ENCODE results near the gene SPNS2.

The SPNS2 gene

DNA sequence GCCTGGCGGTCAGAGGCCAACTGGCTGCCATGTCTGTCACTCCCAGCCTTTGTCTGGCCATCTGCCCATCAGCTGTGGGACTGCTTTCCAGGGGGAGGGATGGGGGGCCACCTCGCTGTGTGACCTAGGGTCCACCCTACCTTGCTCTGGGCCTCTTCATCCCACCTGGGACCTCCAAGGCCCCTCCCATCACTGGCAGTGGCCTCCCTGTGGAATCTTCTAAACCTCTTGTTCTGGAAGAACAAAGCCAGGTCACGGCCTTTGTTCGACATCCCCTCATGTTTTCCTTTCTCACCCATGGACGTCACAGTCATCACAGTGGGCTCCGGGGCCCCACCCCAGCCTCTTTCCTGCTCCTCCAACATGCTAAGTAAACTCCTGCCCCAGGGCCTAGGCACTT, 24.0 kb downstream of the SPNS2 start:
- no peak for DNase-seq

DNA sequence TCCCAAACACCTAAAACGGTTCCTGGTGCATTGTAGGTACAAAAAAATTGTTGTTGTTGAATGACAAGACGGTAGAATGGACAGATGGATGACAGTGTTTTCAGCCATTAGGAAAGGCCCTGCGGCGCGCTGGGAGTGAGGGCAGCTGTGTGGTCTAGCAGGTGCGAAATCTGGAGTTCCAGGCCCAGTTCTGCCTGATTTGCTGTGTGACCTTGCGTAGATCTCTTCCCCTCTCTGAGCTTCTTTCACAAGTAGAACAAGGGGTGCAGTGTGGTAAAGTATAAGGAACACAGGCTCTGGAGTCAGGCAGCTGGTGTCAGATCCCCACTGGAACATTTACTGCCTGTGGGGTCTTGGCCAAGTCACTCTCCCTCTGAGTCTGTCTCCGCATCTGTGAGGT, 25.3 kb downstream of the SPNS2 start:
- no peak for DNase-seq

DNA sequence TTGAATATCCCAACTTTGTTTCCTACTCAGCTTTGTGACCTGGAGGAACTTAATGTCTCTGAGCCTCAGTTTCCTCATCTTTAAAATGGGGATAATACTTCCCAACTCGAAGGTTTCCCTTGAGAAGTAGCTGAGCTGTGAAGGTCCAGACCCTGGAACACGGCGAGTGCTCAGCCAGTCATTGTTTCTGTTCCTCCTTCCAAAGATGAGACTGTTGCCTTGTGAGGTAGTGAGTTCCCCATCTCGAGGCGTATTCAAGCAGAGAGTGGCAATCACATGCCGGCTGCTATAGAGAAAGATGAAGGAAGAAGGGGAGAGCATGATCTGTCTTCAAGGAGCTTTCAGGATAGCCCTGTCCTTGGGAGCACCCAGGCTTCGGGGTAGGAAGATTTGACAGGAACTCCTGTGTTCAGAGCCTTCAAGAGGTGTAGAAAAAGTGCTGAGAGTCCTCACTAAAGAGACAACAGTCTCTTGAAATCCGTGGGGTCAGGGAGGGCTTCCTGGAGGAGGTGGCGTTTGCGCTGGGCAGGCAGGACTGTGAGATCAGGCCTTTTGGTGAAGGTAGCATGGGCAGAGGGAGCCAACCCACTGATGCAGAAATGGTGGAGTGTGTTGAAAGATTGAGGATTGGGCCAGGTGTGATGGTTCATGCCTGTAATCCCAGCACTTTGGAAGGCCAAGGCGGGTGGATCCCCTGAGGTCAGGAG, 27.2 kb downstream of the SPNS2 start:
- no peak for DNase-seq

DNA sequence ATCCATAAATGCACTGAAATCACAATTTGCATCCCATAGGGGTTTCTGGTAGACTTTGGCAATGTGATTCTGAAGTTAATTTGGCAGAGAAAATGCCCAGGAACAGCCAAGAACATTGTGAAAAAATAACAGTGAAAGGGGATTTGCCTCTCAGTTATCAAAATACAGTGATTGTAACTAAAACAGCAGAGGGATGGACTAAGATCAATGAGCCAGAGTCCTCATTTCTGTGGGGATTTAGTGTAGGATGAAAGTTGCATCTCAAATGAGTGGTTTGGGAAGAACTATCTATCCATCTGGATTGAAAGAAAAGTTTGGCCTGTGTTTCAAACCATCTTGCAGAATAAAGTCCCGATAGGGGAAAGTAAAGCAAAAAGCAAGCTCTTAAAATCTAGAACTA, 28.5 kb downstream of the SPNS2 start:
- DNase-seq, result no peak

DNA sequence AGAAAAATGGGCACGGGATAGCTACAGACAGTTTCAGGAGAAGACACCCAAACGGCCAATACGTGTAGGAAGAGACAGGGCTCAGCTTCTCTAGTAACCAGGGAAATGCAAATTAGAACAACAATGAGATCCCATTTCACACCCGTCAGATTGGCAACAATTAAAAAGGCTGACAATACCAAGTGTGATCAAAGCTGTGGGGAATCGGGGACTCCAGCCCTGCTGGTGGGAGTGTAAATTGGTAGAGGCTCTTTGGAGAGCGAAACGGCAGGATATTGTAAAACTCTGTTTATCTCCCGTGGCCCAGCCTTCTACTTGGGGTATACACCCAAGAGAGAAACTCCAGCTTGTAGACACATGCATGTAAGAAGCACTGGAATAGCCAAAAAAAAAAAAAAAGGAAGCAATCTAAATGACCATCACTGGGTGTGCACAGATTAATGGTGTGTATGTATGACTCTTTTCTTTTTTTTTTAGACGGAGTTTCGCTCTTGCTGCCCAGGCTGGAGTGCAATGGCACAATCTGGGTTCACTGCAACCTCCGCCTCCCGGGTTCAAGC, 29.0 kb downstream of the SPNS2 start:
- DNase-seq, result no peak

DNA sequence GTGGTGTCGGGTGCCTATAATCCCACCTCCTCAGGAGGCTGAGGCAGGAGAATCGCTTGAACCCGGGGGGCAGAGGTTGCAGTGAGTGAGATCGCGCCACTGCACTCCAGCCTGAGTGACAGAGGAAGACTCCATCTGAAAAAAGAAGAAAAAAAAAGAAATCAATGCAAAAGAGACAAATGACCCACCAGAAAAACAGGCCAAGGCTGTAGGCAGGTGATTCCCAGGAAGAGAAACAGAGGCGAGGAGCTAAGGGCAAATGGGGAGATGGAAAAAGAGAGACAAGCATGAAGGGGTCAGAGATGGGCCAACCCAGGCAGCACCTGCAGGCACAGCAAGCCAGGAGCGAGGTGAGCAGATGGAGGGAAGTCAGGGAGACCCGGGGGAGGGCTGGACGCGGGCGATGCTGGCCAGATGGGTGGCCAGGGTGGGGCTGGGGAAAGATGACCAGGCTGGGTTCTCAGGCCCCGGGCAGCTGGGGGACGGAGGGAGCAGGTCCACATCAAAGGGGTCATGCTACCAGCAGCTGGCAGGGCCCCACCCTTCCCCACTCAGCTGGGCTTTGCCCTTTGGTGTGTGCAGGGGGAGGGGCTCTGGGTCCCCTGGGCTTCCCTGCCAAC, 31.0 kb downstream of the SPNS2 start:
- no peak for DNase-seq

DNA sequence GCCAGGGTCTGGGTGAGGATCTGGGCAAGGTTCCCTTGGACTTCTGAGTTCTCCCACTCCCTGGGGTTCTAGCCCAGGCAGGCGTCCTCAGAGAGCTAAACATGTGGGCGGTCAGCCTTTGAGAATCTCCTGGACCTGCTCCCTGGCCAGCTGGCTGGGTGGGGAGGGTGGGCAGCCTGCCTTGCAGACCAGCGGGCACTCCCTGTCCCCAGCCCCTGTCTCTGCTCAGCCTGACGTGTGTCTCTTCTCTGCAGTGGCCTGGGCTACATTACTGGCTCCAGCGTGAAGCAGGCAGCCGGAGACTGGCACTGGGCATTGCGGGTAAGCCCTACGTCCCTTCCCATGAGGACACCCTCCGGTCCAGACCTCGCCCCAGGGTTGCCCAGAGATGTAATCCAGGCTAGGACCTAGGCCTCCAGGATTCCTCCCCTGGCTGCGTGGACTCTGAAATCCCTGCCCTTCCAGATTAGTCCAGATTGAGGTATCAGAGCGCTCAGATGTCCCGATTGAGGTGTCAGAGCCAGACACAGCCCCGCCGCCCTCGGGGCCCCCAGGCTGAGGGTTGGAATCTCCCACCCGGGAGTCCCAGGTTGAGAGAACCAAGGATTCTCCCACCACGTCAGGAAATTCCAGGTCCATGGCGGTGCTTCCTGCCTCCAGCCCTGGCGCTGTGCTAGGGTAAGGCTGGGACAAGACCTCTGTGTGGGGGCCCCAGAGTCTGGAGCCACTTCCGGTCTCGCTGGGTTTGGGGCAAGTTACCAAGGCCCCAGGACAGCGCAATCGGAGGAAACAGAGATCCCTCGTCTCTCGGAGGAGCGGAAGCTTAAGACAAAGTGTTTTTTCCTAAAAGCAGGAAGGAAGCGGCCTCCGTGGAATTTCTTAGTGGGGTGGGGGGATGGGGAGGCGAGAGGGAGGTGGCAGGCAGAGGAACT, 32.4 kb downstream of the SPNS2 start:
- no peak for DNase-seq

DNA sequence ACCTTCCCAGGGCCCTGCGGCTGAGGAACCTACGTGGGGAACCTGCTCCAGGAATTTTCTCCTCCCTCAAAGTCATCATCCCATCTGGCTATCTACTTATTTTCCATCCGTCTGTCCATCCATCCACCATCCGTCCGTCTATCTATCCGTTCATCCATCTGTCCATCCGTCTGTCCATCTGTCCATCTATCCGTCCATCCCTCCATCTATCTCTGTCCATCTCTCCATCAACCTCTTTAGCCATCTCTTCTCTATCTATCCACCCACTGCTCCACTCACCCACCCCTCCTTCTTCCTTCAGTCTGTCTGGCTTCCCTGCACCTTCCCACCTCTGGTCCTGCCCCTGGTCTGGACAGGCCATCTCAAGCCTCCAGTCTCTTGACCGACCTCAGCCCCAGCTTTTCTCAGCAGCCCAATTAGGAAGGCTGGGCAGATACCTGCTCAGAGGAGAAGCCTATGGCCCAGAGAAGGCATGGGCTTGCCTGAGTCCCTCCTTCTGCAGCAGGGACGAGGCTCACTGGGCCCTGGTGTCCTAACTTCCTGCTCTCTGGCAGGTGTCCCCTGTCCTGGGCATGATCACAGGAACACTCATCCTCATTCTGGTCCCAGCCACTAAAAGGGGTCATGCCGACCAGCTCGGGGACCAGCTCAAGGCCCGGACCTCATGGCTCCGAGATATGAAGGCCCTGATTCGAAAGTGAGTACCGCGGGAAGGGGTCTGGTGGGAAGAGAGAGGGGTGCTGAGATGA, 33.5 kb downstream of the SPNS2 start:
- no peak for DNase-seq

DNA sequence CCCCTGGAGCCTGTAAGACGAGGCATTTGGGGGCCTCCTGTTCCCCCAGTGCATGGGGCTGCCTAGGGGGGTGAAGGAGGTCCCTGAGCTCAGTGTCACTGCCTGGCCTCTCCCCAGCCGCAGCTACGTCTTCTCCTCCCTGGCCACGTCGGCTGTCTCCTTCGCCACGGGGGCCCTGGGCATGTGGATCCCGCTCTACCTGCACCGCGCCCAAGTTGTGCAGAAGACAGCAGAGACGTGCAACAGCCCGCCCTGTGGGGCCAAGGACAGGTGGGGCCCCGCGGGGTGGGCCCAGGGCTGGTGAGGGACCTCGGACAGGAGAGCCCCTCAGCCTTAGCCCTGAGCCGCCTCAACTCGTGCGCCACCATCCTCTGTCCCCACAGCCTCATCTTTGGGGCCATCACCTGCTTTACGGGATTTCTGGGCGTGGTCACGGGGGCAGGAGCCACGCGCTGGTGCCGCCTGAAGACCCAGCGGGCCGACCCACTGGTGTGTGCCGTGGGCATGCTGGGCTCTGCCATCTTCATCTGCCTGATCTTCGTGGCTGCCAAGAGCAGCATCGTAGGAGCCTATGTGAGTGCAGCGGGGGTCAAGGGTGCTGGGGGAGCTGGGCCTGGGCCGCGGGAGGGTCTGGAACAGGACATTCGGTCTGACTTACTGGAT, 34.3 kb downstream of the SPNS2 start:
- DNase-seq, result no peak

DNA sequence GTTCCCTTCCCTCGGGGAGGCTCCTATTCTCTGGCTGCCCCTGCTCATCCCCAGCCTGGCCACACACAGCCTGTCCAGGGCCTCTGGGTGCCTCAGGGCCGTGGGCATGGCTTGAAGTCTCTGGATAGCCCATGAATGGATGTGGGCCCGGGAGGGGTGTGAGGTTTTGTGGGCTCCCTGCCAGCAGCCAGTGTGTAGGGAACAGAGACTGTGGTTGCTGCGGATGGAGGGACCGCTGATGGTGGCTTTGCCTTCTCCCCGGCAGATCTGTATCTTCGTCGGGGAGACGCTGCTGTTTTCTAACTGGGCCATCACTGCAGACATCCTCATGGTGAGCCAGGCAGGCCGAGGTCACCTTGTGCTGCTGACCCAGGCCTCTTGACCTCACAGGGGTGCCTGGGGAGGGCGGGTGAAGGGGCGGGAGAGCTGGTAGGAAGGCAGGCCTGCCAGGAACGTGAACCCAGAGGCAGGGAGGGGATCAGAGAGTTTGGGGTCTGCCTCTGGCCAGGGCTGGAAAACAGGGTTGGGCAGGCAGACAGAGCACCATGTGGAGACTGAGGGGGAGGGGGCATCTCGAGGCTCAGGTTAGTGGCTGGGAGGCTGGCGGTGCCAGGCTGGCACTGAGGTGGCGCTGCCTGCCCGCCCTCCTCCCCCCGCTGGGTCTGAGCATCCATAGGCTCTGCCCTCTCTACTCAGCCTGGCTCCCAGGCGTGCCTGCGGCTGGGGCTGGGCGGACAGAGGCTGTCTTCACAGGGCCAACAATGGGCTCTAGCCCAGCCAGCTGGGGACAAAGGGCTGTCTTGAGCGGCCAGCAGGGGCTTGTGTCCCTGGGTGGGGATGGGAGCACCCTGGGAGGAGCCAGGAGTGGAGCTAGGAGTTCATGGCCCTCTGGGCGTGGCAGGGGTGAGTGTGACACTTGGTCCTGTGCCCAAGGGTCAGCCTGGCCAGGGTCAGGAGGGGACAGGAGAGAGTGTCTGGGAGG, 35.1 kb downstream of the SPNS2 start:
- DNase-seq, result no peak

DNA sequence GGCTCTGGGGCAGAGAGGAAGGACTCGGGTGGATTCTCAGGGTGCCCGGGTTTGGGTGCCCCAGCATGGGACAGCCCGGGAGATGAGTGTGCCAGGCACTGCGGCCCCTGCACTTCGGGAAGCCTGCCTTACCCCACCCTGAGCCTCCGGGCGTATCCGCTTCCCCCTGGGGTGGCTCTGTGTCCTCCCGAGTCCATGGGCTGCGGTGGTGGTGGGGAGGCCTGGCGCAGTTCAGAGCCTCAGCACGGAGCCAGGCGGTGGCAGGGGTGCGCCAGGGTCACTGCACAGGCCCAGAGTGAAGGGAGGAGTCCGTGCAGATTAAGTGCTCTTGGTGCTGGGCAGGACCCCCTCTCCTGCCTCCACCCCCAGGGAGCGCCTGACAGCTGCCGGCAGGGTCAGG, 35.8 kb downstream of the SPNS2 start:
- DNase-seq, result no peak

DNA sequence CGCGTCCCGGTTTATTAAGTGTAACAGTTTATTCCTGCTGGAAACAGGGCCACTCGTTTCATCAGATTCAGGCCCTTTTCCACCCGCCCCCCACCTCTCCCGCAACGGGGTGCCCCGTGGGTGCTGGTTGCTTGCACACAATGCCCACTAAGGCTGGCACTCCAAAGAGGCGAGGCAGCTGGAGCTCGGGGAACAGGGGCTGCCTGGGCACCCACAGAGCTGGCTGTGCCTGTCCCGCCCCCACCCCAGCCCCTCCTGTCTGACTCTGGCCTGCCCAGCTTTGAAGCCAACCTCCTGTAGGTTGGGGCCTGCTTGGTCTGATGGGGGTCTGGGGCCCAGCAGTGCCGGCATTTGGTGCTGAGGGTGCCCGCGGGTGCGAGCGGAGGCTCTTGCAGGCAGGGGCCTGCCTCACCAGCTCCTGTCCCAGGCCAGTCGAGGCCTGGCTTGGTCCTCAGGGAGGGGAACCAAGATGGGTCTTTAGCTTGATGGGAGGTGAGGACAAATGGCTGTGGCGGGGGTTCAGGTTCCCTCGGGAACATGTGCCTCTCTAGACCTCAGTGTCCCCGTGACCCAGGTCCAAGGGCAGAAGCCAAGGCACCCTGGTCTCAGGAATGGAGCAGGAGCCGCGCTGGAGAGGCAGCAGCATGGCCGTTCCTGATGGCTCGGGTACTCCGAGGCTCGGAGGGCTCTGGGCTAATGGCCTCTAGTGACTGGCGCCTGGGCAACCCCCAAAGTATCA, 36.4 kb downstream of the SPNS2 start:
- no peak for DNase-seq

DNA sequence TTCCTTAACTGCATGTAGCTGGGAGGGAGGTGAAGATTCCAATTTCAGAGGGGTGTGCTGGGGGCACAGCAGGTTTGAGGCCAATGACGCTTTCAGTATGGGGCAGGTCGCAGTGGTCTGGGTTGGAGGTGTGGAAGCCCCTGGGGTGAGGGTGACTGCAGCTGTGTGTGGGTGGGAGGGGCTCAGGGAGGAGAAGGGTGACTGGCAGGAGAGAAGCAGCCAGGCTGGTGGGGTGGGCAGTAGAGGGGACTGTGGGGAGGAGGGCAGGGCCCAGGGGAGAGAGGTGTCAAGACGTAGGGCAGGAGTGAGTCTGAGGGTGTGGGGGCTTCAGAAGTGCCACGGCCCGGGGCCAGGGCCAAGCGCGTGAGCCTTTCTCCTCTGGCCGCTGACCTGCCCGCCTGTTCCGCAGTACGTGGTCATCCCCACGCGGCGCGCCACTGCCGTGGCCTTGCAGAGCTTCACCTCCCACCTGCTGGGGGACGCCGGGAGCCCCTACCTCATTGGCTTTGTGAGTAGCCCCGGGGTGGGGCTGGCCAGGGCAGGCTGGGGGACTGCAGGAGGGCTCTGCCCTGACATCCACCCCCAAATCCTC, 37.1 kb downstream of the SPNS2 start:
- DNase-seq, result no peak

DNA sequence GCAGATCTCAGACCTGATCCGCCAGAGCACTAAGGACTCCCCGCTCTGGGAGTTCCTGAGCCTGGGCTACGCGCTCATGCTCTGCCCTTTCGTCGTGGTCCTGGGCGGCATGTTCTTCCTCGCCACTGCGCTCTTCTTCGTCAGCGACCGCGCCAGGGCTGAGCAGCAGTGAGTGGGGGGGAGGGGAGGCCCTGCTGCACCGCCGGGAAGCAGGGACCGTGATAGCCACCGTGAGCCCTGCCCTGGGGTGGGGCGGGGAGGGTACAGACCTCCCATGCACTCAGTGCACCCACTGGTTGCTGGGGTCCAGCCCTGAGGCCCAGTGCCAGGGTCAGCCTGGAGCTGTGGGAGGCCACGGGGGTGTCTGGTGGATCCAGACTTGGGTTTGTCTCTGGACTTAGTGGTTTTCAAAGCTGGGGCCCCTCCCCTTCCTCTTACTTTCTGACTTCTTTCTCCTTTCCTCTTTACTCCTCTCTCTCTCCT, 37.6 kb downstream of the SPNS2 start:
- no peak for DNase-seq

DNA sequence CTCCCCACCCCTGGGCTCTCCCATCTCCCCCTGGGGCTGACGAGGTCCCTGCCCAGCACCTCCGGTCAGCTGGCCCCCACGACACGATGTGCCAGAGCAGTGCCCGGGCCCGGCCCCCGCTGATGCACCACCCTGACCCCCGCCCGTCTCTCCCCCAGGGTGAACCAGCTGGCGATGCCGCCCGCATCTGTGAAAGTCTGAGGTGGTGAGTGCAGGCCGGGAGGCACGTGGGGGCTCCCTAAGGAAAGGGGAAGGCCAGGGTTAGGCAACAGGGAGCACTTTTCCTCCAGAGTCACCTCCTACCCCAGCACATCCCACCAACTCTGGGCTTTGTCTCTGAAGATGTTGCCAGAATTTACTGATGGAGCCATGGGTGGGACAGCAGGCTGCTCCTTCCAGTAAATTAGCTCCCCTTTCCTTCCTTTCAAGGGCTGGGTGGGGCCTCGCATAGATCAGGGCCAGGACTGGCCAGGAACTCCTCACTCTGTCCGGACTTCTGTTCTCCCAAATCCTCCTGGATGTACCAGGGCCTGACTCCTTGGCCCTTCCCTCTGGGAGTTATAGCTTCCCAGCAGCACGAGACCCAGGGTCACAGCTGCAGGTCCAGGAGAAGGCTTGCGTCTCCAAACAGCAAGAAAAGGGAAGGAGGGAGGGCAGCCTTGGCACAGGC, 38.2 kb downstream of the SPNS2 start:
- DNase-seq, result no peak

DNA sequence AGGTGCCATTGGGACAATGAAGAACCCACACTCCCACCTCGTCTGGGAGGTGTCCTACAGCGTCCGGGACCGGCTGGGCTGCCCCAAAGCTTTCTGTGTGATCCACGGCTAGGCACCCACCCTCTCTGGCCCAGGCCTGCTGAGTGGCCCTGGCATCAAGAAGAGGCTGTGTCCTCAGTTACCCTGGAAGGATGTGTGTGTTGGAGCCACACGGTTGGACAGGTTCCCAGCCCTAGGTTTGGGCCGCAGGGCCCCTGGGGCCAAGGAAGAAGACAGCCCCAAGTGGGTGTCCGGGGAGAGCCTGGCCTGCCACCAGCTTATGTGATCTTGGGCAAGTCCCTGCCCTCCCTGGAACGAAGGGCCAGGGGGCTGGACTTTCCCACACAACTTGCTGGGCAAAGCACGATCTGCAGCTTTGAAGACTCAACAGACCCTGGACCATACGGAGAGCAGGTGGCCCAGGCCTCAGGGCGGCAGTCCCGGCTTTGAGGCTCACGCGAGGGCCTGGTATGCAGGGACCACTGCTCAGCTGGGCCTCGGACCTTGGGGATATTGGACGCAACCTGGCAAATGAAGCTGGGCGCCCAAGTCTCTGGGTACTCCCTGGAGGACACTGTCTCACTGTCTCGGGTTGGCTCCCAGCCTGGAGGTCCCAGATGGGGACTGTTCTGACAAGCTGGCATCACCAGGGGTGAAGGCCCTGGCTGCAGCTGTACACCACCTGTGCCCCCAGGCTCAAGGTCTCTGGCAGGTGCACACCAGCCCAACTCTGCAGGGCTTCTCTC, 39.0 kb downstream of the SPNS2 start:
- DNase-seq, result no peak

DNA sequence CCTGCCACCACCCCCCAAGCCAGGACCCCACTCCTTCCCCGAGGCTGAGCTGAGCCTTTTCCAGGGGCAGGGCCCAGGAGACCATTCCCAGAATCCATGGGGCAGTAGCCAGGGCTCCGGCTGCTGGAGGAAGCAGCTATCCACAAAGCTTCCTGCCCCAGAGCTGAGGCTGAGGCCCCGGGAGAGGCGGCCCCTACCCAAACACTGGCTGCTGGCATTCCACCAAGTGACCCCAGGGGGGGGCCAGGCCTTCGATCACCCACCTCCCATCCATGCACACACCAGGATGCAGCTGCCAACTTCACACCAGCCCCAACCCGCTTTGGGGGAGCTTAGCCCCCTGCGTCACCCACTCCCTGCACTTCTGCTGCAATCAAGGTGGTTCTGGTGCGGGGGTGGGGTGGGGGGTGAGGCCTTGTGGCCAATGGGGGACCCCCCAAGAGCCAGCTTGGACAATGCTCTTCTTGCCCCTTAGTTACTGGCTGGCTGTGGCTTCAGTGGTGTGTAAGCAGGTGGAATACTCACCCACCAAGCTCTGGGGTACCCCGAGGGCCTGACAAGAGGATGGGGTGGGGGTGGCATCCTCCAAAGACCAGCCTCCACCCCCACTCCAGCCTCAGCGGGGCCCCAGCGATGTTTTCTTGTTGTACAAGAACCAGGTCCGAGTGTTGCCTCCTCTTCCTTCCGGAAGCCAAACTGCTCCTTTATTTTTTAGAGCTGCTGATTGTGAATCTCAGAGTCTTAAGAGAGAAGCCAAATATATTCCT, 39.7 kb downstream of the SPNS2 start:
- DNase-seq, result no peak

Measured in GF-D8 (cell line).